ENCODE measurements around the gene CLBA1. TPM values are rescaled to one million over a fixed set of nuclear protein-coding genes. Genes with fewer than 3 reads are reported as not detected.
"Not testable (repeated sequence)": the region's sequence is repeated elsewhere in the genome, so short reads cannot be mapped to it uniquely, and the experiment has no call there.

Gene CLBA1
- total RNA-seq, 1 donor from 2014 or later = 4.4 TPM

DNA sequence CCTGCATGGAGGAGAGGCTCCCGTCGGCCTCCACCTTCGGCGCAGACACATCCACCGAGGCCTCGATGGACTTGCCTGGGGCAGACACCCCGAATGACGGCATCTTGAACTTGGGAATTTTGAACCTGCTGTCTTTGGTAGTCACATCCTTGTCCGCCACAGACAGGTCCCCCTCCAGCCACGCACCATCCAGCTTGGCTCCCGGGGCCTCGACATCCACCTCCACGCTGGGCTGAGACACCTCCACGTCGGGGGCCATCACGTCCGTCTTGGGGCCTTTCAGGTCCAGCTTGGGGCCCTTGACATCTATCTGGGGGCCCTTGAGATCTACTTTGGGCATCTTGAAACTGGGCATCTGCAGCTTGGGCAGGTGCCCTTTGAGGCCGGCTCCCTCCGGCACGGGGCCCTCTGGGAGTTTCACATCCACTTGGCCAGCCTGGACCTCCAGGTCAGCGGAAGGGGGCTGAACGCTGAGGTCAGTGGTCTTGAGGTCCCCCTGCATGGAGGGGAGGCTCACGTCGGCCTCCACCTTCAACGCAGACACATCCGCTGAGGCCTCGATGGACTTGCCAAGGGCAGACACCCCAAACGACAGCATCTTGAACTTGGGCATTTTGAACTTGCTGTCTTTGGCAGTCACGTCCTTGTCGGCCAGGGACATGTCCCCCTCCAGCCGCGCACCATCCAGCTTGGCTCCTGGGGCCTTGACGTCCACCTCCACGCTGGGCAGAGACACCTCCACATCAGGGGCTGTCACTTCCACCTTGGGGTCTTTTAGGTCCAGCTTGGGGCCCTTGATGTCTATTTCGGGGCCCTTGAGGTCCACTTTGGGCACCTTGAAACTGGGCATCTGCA, 37.5 kb upstream of the CLBA1 start:
- DNase-seq (ENCODE audit: low read depth in 2 of 2) = not testable (repeated sequence)

DNA sequence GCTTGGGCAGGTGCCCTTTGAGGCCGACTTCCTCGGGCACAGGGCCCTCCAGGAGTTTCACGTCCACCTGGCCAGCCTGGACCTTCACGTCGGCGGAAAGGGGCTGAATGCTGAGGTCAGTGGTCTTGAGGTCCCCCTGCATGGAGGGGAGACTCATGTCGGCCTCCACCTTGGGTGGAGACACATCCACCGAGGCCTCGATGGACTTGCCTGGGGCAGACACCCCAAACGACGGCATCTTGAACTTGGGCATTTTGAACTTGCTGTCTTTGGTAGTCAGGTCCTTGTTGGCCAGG, 36.9 kb upstream of the CLBA1 start:
- no peak for DNase-seq (ENCODE audit: low read depth in 2 of 2)

DNA sequence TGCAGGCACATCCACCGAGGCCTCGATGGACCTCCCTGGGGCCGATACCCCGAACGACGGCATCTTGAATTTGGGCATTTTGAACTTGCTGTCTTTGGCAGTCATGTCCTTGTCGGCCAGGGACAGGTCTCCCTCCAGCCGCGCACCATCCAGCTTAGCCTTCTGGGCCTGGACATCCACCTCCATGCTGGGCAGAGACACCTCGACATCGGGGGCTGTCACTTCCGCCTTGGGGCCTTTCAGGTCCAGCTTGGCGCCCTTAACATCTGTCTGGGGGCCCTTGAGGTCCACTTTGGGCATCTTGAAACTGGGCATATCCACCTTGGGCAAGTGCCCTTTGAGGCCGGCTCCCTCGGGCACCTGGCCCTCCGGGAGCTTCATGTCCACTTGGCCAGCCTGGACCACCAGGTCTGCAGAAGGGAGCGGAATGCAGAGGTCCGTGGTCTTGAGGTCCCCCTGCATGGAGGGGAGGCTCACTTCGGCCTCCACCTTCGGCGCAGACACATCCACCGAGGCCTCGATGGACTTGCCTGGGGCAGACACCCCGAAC, 36.1 kb upstream of the CLBA1 start:
- not testable (repeated sequence) for DNase-seq (ENCODE audit: low read depth in 2 of 2)

DNA sequence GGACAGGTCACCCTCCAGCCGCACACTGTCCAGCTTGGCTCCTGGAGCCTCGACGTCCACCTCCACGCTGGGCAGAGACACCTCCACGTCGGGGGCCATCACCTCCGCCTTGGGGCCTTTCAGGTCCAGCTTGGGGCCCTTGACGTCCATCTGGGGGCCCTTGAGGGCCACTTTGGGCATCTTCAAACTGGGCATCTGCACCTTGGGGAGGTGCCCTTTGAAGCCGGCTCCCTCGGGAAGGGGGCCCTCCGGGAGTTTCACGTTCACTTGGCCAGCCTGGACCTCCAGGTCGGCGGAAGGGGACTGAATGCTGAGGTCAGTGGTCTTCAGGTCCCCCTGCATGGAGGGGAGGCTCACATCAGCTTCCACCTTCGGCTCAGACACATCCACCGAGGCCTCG, 35.6 kb upstream of the CLBA1 start:
- no peak for DNase-seq (ENCODE audit: low read depth in 2 of 2)

DNA sequence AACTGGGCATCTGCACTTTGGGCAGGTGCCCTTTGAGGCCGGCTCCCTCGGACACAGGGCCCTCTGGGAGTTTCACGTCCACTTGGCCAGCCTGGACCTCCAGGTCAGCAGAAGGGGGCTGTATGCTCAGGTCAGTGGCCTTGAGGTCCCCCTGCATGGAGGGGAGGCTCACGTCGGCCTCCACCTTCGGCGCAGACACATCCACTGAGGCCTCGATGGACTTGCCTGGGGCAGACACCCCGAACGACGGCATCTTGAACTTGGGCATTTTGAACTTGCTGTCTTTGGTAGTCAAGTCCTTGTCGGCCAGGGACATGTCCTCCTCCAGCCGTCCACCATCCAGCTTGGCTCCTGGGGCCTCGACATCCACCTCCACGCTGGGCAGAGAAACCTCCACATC, 34.9 kb upstream of the CLBA1 start:
- DNase-seq (ENCODE audit: low read depth in 2 of 2) = not testable (repeated sequence)

DNA sequence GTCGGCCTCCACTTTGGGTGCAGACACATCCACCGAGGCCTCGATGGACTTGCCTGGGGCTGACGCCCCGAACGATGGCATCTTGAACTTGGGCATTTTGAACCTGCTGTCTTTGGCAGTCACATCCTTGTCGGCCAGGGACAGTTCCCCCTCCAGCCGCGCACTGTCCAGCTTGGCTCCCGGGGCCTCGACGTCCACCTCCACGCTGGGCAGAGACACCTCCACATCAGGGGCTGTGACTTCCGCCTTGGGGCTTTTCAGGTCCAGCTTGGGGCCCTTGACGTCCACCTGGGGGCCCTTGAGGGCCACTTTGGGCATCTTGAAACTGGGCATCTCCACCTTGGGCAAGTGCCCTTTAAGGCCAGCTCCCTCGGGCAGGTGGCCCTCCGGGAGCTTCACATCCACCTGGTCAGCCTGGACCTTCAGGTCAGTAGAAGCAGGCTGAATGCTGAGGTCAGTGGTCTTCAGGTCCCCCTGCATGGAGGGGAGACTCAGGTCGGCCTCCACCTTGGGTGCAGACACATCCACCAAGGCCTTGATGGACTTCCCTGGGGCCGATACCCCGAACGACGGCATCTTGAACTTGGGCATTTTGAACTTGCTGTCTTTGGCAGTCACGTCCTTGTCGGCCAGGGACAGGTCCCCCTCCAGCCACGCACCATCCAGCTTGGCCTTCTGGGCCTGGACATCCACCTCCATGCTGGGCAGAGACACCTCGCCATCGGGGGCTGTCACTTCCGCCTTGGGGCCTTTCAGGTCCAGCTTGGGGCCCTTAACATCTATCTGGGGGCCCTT, 33.5 kb upstream of the CLBA1 start:
- DNase-seq (ENCODE audit: low read depth in 2 of 2) = not testable (repeated sequence)

DNA sequence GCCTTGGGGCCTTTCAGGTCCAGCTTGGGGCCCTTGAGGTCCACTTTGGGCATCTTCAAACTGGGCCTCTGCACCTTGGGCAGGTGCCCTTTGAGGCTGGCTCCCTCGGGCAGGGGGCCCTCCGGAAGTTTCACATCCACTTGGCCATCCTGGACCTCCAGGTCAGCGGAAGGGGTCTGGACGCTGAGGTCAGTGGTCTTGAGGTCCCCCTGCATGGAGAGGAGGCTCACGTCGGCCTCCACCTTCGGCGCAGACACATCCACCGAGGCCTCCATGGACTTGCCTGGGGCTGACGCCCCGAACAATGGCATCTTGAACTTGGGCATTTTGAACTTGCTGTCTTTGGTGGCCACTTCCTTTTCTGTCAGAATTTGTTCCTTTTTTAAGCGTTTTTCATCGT, 32.5 kb upstream of the CLBA1 start:
- no peak for DNase-seq (ENCODE audit: low read depth in 2 of 2)

DNA sequence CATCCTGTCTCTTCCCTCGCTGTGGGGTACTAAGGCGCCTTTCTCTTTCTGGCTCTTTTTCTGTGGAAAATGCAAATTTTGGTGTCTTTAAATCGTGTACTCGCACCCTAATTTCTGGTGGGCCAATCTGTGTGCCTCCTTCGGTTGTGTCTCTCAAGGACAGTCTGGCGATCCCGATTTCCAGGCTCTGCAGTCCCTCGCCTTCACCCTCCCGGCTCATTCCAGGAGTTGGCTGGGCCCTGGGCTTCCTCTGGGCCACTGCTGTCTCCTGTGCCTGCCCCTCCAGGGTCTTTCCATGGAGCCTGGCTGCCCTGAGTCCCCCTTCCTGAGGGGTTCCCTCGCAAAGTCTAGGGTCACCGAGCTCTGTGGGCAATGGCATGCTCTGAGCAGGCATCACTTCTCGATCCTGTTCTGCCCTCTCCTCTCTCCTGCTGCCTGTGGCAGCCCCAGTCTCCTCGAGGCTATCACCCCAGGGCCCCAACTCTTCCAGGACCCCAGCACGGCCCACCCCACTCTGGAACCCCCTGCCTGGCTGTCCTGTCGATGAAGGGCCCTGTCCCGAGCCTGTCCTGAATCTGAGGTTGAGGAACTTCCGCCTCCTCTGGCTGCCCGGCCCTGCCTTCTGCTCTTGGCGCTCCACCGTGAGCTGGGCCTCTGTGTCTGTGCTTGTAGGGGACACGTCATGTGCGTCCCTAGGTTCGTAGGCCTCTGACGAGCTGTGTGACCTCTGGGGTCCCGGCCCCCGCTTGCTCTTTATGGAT, 31.5 kb upstream of the CLBA1 start:
- DNase-seq (ENCODE audit: low read depth in 2 of 2) = no peak

DNA sequence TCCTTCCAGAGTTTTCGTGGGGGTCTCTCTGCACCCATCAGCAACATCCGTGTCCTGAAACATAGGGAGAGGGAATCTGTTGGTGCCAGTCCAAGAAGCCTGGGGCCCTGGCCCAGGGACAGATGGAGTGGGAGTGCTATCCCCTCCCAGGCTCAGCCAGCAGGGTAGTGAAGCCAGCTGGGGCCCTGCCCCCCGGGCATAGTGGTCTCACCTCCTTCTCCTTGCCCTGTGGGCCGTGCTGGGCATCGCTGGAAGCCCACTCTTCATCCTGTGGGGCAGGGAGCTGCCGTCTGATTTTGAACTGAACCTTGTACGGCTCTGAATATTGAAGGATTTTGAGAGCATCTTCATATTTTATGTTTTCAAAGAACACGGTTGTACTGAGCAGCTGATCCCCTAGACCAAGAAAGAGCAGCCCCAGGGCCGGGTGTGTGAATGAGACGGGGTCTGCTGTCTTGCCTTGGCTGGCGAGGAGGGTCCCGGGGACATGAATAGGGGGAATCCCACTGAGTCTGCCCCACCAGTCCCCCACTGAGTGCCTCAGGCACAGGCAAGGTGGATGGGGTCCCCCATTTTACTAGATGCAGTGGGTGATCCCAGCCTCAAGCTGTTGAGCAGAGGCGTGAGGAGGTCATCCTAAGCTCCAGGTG, 30.7 kb upstream of the CLBA1 start:
- DNase-seq (ENCODE audit: low read depth in 2 of 2) = no peak

DNA sequence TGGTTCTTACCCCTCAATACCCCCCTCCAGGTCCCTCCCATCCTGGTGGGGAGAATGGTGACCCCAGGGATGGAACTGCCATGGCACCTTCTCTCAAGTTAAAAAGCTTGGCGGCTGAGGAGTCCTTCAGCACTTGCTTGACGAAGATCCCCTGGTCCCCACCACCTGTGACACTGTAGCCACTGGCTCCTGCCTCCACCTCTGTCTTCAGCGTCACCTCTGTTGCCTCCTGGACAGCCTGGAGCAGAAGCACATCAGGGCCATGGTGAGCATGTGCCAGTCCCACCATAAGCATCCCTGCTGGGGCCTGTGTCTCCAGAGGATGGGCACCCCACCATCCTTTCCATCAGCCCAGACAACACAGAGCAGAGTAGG, 30.2 kb upstream of the CLBA1 start:
- no peak for DNase-seq (ENCODE audit: low read depth in 2 of 2)

DNA sequence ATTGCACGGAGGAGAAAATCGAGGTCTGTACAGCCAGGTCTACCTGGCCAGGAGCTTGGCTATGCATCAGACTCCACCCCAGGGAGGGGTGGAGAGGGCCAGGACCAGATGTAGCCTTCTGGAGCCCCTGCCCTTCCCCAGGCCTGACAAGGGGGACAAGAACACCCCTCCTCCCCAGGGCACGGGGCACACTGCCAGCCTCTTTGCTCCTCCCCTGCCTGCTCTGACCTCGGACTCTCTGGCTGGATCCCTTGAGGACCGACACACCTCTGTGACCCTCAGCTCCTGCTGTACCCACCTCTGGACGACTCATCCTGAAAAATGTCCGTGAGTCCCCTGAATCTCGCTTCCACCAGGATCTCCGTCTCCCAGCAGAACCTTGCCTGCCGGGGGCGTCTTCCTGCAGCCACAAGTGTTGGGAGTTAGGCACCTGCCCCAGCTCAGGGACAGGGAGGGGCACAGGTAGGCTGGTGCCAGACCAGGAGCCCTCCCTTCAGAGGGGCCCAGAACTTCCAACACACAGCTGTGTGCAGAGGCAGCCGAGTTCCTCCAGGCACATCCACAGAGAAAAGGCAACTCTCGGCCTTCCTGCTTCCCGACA, 29.2 kb upstream of the CLBA1 start:
- no peak for DNase-seq (ENCODE audit: low read depth in 2 of 2)

DNA sequence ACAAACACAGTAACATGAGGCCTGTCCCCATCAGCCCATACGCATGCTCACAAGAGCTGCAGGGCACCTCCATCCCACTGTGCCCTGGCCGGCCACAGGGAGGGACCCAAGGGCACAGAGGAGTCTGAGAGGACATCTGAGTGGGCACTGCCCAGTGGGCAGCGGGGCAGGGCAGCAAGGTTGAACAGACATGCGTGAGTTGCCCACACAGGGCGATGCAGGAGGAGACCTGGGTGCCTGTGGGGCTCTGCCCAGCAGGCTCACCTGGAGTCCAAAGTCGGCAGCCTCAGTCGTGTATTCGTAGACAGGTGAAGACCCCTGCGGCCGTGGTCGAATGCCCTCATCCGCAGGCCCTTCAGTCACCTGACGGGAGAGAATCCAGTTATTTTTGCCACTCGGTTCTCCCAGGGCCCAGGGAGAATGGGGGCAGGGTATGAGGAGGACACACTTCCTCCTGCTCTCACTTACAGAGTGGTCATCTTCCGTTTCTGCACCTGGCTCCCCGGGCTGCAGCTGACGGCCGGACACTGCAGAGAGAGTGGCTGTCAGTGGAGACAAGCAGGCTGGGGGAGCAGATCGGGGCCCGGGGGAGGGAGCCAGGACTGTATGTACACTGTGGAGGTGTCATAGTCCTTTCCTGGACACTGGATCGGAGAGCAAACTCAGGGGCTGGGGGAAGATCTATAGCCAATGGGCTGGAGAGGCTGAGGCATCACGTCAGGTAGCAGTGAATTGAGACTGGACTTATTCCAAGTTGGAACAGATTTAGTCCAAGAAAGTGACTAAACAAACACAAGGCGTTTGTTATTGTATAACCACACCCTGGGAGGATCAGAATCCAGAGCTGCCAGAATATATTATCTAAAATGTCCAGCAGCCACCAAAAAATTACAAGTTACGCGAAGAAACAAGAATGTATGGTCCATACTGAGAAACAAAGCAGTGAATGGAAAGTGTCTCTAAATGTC, 28.2 kb upstream of the CLBA1 start:
- DNase-seq (ENCODE audit: low read depth in 2 of 2) = peak in 1 of 2 donors; percentile 27

DNA sequence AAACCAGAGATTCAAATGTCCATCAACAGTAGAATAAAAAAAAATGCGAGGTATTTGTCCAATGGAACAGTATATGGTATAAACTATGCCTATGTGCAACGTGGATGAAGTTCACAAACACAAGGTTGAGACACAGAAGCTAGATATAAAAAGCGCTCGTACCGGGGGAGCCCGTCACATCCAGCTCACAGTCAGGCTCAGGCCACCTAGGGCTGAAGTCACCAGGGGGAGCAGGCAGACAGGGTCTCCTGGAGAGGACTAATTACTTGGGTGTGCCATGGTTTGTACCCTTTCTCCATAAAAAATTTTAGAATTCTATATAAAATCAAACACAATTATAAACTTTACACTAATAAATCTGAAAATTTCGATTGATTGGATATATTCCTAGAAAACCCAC, 21.0 kb upstream of the CLBA1 start:
- no peak for DNase-seq (ENCODE audit: low read depth in 2 of 2)

DNA sequence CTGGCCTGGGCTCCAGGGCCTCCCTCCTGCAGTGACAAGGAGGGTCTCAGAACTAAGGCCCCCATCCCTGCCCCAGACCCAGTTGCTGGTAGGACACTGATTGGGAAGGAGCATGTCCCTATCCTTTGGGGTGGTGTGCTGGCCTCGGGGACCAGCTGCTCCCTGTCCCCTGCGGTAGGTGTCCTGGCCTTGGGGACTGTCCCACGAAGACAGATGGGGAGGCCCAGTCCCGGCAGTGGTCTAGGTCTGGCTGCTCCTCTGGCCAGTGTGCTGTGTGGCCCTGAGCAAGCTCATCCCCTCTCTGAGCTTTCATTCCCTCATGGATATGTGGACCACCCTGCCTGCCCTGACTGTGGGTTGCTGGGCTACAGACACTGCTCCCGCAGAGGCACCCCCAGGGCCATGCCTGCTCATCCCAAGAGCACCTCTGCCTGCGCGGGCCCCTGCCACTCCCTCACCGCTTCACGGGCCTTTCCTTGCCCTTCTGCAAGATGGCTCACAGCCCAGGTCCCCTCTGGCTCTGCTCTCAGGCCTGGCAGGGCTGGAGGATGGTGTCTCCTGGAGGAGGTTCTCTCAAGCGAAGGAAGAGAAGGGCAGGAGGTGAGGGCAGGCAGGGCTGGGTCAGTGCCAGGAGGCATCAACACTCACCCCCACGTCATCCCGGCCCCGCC, 19.9 kb upstream of the CLBA1 start:
- no peak for DNase-seq (ENCODE audit: low read depth in 2 of 2)

DNA sequence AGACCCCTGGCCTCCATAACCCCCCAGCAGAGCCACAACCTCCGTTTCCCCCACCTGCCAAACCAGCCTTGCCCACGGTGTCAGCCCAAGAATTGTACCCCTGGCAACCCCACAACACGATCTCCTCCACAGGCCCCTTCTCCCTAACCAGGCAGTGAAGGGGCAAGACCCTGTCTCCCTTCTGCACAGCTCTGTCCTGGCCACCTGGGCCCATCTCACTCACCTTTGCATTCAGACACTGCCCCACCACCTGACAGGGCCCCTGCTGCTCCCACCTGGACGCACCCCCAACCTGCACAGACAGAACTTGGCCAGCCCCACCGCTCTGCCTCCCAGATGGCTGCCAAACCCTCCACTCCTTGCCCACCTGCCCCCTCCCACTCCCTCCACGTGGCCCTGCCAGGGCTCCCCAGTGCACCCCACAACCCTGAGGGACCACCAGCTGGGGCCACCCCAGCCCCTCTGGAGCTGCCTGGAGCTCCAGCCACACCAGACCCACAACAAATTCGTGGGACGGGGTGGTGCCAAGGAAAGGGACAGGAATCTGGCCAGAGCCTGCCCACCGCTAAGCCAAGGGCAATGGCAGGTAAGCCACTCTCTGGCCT, 19.2 kb upstream of the CLBA1 start:
- no peak for DNase-seq (ENCODE audit: low read depth in 2 of 2)

DNA sequence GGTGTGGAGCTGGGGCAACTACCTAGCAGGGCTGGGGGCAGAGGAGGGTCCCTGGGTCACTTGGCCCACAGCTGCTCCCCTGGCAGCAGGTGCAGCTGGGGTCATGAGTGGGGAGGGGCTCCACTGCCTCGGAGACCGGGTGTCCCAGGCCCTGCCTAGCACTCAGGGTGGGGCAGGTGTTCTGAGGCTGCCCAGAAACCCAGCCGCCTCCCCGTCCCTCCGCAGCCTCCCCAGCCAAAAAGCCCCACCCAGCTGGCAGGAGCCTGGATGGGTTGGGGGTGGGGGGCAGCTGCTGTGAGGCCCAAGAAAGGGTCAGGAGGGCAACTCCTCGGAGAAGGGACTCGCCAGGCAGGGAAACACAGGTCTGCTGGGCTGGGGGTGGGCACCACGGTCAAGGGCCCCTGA, 18.6 kb upstream of the CLBA1 start:
- DNase-seq (ENCODE audit: low read depth in 2 of 2) = no peak

DNA sequence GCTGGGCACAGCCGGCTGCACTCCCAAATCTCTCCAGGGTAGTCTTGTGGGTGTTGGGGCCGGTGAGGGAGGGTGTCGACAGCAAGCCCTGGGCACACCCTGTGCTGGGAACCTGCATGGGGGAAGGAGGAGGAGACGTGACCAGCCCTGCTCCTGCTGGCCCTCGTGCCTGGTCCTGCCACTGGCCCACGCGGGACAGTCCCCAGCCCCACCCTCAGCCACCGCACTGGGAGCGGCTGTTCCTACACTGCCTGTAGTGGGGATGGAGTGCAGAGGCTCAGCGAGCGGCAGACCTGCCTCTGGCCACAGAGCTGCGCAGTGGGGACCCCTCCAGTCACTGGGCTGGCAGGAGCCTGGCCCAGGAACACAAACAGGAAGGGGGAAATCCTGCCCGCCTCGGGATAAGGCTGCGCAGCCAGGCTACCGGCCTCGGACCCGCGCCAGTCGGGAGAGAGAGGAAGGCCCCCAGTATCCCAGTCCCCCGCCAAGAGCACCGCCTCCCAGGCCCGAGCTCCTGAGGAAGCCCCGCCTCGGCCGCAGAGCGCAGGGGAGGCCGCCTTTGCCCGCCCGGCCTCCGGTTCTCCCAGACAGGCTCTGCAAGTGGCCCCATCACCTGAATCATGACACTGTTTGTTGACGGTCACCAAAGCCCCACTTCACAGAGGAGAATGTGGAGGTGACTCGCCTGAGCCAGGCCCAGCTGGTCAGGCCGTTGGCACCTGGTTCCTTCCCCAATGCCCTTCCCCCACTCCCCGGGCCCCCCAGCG, 18.0 kb upstream of the CLBA1 start:
- DNase-seq (ENCODE audit: low read depth in 2 of 2) = peak in 1 of 2 donors; percentile 77

DNA sequence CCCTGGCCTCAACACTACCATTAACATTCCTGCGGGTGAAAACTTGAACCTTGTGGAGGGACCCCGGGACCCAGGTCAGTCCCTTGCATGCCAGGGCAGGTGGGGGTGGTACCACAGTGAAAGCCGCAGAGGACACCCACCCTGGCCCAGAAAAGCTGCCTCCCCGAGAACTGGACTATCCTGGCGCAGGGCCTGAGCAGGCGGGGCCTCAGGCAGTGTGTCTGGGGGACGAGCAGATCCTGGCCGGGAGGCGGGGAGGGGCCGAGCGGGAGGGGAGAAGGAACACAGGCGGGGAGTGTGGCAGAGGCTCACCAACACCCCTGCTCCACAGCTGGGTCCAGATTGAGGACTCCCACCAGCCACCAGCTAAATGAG, 17.4 kb upstream of the CLBA1 start:
- peak in 1 of 2 donors; percentile 65 for DNase-seq (ENCODE audit: low read depth in 2 of 2)

Data from dermis microvascular lymphatic vessel endothelial cell (primary cell).